Middle frontal gyrus (tissue), 1 donor: ENCODE data around the gene ABCC3.
"Not testable (repeated sequence)": the region's sequence is repeated elsewhere in the genome, so short reads cannot be mapped to it uniquely, and the experiment has no call there.

ENCODE experiments used
- DNase-seq: peaks from one replicate; pipeline ENCODE4 v3.0.0-alpha.2; 2015; ENCODE audit warnings: low spot score; ENCODE audit errors: extremely low spot score

The ABCC3 gene

DNA sequence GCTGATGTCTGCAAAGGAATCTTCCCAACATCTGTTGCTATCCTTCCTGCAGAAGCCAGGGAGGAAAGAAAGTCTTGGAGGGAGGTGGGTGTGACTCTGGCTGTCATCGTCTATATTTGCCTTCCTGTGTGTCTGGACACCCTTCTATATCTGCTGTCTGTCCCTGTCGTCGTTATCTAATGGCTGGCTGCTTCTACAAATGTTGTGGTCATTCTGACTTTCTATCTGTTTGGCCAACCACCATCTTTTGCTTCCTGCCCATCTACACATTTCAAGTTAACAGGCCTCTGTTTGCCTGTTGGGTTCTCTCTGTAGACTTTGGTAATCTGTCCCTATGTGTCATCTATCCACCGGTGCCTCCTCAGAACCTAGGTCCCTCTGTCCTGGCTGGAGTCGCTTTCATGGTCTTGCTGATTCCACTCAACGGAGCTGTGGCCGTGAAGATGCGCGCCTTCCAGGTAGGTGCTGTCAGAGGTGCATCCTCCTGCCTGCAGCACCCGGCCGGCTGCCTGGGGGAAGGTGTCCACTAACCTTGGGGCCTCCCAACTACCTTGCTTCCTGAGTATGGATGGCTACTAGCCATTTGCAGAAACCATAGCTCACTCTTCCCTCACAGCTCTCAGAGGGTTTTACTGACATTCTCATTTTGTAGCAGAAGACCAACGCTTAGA lies 30.2 kb downstream of the ABCC3 start:
- DNase-seq = no peak

DNA sequence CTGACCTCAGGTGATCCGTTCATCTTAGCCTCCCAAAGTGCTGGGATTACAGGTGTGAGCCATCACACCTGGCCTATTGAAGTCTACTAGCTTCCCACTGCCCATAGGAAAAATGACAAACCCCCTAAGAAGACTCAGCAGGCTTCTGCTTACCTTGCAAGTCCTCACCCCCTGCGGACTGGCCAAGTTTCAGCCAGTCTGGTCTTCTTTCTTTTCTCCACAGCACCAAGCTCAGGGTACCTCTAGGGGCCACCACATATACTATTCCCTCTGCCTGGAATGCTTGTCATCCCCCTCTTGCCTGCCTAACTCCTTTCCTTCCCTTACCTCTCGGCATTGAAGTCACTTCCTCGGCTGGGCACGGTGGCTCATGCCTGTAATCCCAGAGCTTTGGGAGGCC lies 31.2 kb downstream of the ABCC3 start:
- no peak for DNase-seq

DNA sequence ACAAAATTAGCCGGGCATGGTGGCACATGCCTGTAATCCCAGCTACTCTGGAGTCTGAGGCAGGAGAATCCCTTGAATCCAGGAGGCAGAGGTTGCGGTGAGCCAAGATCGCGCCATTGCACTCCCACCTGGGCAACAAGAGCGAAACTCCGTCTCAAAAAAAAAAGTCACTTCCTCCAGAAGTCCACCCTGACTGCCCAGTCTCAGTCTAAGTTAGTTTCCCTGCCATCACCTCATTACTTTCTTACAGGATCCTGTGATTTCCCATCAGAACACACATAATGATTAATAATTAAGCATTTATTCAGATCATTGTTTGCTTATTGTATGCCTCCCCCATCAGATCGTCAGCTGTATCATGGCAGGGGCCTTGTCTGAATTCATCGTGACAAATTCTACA lies 31.6 kb downstream of the ABCC3 start:
- no peak for DNase-seq

DNA sequence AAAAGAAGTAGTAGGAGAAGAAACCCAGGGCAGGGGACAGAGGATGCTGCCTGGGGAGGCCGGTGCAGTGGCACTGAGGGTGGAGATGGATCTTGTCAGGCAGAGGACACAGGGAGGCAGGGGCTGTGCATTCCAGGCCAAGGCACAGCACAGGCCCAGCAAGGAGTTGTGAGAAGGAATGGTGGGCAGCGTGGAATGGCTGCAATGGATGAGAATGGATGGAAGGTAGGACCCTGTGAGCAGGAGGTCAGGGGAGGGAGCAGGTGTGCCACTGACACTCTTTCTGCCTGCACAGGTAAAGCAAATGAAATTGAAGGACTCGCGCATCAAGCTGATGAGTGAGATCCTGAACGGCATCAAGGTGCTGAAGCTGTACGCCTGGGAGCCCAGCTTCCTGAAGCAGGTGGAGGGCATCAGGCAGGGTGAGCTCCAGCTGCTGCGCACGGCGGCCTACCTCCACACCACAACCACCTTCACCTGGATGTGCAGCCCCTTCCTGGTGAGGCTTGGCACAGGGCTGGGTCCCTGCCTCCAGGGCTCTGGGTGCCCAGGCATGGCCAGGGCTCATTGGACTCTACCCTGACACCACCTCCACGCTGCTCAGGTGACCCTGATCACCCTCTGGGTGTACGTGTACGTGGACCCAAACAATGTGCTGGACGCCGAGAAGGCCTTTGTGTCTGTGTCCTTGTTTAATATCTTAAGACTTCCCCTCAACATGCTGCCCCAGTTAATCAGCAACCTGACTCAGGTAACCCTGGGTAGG lies 32.8 kb downstream of the ABCC3 start:
- DNase-seq = no peak

DNA sequence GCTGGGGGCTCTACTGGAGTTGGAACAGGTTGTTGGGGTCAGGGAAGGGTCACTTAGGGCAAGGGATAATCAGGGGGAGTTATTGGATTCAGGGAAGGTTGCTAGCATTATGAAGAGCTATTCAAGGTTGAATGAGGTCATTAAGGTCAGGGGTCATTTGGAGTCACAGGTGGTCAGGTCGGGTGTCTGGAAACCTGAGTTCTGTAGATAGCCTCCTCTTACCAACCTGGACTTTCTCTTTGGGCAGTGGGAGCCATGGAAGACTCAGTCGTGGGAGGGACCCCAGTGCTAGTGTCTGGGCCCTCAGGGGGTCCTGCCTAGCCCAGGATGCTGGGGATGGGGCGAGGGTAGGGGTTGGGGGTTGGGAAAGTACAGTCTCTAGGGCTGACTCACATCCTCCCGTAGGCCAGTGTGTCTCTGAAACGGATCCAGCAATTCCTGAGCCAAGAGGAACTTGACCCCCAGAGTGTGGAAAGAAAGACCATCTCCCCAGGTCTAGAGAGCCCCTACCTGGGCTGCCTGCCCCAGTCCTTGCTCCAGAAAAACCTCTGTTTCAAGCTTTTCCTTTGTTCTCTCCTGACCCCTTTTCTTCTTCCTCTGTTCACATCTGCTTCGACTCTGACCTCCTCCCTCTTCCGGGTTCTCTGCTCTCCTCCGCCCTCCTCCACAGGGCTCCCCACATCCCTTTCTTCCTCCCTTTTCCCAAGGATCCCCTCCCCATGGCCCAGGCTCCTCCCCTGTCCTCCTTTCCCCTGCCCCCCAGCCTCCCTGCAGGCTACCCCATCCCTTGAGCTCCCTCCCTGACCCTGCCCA lies 33.5 kb downstream of the ABCC3 start:
- no peak for DNase-seq

DNA sequence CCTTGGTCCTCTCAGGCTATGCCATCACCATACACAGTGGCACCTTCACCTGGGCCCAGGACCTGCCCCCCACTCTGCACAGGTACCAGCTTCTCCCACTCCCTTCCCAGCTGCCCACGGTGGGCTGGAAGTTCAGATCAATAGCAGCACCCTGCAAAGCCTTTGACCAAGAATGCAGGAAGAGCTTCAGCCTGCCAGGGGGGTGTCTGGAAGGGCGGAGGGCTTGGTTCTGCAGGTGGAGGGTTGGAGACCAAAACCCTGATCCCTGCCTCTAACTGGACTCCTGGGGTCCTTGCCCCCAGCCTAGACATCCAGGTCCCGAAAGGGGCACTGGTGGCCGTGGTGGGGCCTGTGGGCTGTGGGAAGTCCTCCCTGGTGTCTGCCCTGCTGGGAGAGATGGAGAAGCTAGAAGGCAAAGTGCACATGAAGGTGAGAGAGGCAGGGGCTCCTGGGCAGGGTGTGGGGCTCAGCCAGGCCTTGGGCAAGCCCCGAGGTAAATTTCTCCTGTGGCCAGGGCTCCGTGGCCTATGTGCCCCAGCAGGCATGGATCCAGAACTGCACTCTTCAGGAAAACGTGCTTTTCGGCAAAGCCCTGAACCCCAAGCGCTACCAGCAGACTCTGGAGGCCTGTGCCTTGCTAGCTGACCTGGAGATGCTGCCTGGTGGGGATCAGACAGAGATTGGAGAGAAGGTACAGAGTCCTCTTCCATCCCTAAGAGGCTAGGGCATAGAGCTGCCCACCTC lies 34.3 kb downstream of the ABCC3 start:
- no peak for DNase-seq

DNA sequence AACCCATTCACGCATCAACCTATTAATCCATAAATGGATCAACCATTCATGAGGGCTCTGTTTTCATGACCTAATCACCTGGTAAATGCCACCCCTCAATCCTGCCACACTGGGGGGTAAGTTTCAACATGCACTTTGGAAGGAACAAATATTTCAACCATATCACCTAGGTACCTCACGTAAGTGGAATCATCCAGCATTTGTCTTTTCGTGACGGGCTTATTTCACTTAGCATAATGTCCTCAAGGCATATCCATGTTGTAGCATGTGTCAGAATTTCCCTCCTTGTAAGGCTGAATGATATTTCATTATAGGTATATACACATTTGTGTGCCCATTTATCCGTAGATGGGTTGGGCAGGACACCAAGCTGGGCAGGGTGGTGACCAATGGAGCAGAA lies 37.4 kb downstream of the ABCC3 start:
- DNase-seq = no peak

GRCh38 chr17:50672831-50673551 lies 38.3 kb downstream of the ABCC3 start:
- no peak for DNase-seq

GRCh38 chr17:50675190-50675589 lies 40.5 kb downstream of the ABCC3 start:
- no peak for DNase-seq

DNA sequence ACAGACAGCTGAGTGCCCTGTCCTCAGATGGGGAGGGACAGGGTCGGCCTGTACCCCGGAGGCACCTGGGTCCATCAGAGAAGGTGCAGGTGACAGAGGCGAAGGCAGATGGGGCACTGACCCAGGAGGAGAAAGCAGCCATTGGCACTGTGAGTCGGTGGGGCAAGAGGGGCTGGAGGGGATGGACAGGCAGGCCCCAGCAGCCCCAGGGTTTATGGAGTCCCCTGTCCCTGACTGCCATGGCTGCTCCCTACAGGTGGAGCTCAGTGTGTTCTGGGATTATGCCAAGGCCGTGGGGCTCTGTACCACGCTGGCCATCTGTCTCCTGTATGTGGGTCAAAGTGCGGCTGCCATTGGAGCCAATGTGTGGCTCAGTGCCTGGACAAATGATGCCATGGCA lies 40.9 kb downstream of the ABCC3 start:
- no peak for DNase-seq

DNA sequence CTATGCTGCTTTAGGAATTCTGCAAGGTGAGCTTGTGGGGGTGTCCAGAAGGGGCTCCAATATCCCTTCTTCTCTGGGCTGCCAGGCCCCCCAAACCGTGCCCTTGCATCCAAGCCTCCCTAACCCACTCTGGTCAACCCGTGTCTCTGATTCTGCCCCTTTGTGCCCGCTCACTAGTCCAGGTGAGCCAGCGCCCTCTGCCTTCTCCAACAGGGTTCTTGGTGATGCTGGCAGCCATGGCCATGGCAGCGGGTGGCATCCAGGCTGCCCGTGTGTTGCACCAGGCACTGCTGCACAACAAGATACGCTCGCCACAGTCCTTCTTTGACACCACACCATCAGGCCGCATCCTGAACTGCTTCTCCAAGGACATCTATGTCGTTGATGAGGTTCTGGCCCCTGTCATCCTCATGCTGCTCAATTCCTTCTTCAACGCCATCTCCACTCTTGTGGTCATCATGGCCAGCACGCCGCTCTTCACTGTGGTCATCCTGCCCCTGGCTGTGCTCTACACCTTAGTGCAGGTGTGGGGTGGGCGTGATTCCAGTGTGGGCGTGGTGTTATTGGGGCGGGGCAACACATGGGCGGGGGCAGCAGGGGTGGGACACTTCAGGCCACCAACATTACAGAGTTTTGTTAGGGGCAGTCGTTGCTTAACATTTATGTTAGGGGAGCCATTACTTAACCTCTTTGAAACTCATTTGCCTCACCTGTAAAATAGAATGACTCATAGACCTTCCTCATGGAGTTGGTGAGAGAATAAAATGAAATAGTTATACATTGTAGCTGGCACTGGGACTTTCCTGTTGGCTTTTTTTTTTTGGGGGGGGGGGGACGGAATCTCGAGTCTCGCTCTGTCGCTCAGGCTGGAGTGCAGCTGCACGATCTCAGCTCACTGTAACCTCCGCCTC lies 41.6 kb downstream of the ABCC3 start:
- no peak for DNase-seq

DNA sequence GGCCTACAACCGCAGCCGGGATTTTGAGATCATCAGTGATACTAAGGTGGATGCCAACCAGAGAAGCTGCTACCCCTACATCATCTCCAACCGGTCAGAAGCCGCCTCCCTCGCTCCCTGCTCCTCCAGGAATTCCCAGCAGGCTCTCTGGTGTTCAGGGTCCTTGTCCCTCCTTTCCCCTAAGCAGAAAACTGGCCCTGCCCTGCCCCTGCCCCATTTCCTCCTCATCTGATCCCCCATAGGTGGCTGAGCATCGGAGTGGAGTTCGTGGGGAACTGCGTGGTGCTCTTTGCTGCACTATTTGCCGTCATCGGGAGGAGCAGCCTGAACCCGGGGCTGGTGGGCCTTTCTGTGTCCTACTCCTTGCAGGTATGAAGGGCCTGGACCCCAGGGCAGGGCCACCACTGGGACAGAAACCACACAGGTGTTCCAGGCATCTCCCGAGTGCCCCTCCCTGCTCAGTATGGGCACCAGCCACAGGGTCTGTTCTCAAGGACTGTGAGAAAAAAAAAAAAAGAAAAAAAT lies 43.2 kb downstream of the ABCC3 start:
- DNase-seq = no peak

- no peak for DNase-seq
Observed at GRCh38 chr17:50679008-50679544, 44.4 kb downstream of the ABCC3 start.

DNA sequence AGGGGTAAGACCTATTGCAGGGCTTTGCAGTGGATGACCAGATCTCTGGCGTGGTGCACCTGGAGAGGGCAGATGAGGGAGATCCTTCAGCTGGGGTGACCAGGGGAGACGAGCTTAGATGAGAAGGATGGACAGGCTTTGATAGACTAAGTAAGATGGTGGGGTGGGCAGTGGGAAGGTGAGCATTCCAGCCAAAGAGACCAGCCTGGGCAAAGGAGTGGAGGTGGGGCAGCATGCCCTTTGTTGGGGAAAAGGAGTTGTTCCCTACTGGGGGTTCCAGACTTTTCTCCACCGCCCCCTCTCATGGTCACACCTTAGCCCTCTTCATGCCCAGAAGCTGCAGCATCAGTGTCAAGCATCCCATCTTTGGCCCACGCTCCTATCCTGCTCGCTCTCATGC lies 45.4 kb downstream of the ABCC3 start:
- DNase-seq = no peak

- not testable (repeated sequence) for DNase-seq
Observed at GRCh38 chr17:50680543-50681262, 46.0 kb downstream of the ABCC3 start.

DNA sequence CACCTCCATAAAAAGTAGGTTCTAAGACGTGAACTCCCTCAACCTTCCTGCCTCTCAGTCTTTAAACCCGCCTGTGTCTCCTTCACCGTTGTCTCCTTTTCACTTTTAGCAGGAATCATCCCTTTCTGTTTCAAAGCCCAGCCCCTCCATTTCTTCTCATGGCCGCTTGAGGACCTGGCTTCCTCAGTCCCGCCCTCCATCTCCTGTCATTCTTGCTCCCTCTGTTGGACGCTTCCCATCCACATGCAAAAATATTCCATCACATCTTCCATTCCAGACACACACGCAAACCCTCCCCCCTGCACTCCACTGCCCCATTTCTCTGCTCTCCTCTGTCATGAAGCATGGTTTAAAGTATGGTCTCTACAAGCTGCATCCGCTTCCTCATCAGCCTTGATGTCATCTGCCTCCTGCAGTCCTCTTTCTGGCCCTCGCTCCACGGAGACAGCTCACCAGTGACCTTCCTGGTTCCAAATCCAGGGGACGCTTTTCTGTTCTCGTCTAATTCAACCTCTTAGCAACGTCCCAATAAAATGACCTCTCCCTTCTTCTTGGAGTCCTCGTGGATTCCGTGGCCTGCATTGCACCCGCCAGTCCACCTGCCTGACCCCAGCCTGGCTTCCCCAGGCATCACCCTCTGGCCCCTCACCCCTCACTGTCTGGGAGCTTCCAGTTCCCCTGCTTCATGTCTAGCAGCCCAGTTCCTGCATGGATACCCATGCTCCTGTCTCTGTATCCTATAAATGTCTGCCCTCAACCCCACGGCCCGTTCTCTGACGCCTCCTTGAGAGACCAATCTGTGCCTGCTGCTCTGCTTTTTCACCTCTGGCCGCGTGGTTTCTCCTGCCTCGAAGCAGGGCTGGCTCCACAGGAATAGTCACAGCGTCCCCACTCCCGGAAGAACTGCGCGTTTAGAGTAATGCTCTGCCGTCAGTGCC lies 46.9 kb downstream of the ABCC3 start:
- peak; percentile 45 for DNase-seq

- DNase-seq = no peak
Observed at GRCh38 chr17:50682441-50682840, 47.8 kb downstream of the ABCC3 start.

- DNase-seq = no peak
Observed at GRCh38 chr17:50682938-50683337, 48.3 kb downstream of the ABCC3 start.
